OCI-LY3 (cell line): ENCODE data around the gene PTHLH.

ENCODE experiments used
- CTCF ChIP-seq: fragments of 200-600, 300-600 bp; sonication (generic); IDR thresholded peaks from 2 replicates; pipeline ENCODE4 v1.5.1; 2014; ENCODE audit warnings: antibody characterized with exemption, low read length, low read depth
- EZH2phosphoT487 ChIP-seq: fragments of 200-600 bp; shearing (Covaris generic); IDR thresholded peaks from 2 replicates; pipeline ENCODE4 v1.6.1; 2018; ENCODE audit warnings: antibody characterized with exemption, mixed run types, low read depth

GRCh38 chr12:28014196-28014595 lies 41.7 kb upstream of the PTHLH start:
- TF ChIP-seq CTCF: no peak
- no peak for TF ChIP-seq EZH2phosphoT487
